A673 (cell line): Measurements from ENCODE around the gene GMDS.

Source experiments
- CTCF ChIP-seq: fragments of 300-800, 200-600 bp; sonication (generic); conservative IDR thresholded peaks from 2 replicates; pipeline ENCODE4 v1.5.1; 2017; ENCODE audit warnings: low read depth, mild to moderate bottlenecking, antibody characterized with exemption, low read length, moderate library complexity, mixed read lengths
- EZH2 ChIP-seq: fragments of 200-600 bp; sonication (generic); IDR thresholded peaks from 2 replicates; pipeline ENCODE4 v1.6.1; 2017; ENCODE audit warnings: borderline replicate concordance, low read depth, mild to moderate bottlenecking, mixed read lengths, antibody characterized with exemption, low read length; ENCODE audit not compliant: poor library complexity, severe bottlenecking

GRCh38 chr6:1604158-1605003 lies 641.0 kb downstream of the GMDS start:
- TF ChIP-seq EZH2: no peak
- peak; percentile 73 for TF ChIP-seq CTCF
